ENCODE results near the gene NUAK1.

GRCh38 chr12:106173442-106173841, 34.7 kb upstream of the NUAK1 start:
- TF ChIP-seq CTCF (IDR thresholded peaks at IDR 0.05), result no peak
- no peak for TF ChIP-seq POLR2A (IDR thresholded peaks at IDR 0.05; ENCODE audit: low read depth)
